ENCODE data around the gene USP20. TPM values are rescaled to one million over a fixed set of nuclear protein-coding genes. Genes with fewer than 3 reads are reported as not detected.

USP20 gene
- total RNA-seq, 1 donor from 2014 or later: 42.1 TPM

DNA sequence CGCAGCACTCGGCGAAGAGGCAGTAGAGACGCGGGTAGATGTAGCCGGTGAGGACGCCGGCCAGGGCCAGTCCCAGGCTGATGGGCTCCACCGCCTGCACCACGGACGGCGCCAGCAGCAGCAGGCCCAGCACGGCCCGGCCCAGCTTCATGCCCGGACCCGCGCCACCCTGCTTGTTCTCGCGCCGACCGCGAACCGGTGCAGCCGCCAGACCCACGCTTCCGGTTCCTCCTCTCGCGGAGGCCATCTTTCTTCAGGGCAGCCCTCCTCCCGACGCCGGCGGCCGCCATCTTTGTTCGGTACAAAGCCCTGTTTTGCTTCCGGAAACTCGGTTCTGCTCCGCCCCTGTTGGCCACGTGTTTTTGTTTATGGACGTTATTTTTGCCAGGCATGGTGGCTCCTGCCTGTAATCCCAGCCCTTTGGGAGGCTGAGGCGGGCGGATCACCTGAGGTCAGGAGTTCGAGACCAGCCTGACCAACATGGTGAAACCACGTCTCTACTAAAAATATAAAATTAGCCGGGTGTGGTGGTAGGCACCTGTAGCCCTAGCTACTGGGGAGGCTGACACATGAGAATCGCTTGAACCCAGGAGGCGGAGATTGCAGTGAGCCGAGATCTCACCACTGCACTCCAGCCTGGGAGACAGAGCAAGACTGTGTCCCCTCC lies 11.2 kb upstream of the USP20 start, which contains the start of gene TOR1A:
TSS of gene TOR1A (minus strand) at position 202 of the 667 bp plus-strand sequence. CDS start at position 151, 51 bp downstream.
- DNase-seq (ENCODE audit: low spot score): peak; percentile 96

GRCh38 chr9:129826344-129826743 lies 8.9 kb upstream of the USP20 start:
- no peak for DNase-seq (ENCODE audit: low spot score)

DNA sequence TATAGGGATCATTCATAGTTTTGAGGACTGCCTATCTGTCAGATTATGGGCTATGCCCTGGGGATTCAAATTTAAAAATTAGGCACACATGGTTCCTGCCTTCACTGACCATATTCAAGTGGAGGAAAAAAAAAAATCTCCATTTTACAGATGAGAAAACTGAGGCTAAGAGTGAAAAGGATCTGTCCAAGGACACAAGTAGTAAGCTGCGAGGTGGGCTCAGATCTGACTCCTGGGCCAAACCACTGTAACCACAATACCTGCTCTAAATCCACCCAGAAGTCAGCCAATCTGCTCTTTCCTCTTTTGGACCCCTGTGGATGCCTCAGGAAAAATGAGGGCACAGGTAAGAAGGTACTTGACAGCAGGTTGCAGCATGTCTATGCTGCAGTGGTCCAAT lies 8.5 kb upstream of the USP20 start:
- no peak for DNase-seq (ENCODE audit: low spot score)

DNA sequence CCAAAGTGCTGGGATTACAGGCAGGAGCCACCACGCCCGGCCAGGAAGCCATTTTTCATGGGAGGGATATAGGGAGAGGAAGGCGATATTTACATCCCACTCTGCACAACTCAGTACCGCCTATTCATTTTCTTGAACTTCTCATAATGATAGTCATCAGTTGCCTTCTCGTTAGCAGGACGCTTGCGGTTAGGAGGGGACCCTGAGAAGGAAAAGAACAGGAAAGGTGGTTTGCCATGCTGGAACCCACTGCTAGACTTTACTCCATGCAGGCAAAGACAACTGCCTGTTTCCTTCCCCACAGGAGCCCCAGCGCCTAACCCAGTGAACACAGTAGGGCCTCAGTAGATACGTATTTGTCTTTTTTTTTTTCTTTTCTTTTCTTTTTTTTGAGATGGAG lies 7.2 kb upstream of the USP20 start:
- DNase-seq (ENCODE audit: low spot score): no peak

- no peak for DNase-seq (ENCODE audit: low spot score)
These were observed 6.3 kb upstream of the USP20 start for GRCh38 chr9:129828969-129829368.

GRCh38 chr9:129832982-129833381 lies 2.3 kb upstream of the USP20 start:
- DNase-seq (ENCODE audit: low spot score): no peak

- no peak for DNase-seq (ENCODE audit: low spot score)
These were observed 650 bp upstream of the USP20 start for GRCh38 chr9:129834489-129835127.

- no peak for DNase-seq (ENCODE audit: low spot score)
These were observed 584 bp downstream of the USP20 start for GRCh38 chr9:129835860-129836223.

DNA sequence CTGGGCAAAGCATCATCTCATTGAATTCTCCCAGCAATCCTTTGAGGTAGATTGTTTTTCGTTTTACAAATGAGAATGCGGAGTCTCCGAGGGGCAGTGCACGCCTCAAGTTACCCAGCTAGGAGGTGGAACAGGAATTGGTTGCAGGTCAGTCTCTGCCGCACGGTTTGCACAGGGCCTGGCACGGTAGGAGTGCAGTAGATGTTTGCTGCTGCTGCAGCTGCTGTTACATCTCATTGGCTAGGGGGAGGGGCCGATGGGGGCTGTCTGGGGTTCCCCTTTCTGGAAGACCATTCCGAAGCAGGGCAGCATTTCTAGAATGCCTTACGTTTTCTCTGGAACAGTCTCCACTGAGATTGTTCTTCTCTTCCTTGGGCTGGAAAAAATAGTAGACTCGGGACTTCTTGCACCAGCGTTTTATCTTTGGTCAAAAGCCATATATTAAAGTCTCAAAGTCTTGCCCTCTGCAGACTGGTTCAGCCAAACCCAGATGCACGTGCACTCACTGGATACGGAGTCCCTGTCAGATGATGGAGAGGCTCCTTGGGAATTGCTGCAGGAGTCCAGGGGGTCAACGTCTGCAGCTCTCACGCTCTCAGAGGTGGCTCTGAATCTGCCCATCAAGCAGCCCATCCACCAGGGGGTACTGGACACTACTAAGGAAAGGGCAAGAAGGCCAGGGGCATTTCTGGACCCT lies 1.2 kb downstream of the USP20 start:
- no peak for DNase-seq (ENCODE audit: low spot score)

DNA sequence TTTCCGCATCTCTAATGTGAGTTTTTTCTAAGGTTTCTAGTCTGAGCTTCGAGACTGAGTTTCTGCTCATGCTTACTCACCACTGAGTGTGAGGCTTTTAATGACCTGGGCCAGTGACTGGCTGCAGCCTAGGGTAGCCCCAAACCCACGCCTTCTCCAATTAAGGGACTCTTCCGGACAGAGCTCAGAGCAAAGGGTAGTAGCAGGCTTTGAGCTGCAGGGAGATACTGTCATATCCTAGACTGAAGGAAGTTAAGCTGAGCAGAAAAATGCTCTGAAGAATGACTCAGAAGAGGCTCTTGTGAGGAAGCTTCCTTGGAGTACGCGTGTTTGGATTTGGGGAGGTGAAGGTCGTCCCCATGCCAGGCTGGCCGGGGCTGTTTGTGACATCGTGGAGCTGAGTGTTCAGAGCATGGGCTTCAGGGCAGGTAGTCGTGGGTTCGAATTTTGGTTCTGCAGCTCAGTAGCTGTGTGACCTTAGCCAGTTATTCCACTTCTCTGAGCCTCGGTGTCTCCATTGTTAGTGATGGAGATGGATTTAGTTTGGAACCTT lies 3.5 kb downstream of the USP20 start:
- DNase-seq (ENCODE audit: low spot score): no peak

GRCh38 chr9:129839324-129840023 lies 4.2 kb downstream of the USP20 start:
- no peak for DNase-seq (ENCODE audit: low spot score)

- DNase-seq (ENCODE audit: low spot score): no peak
These were observed 4.8 kb downstream of the USP20 start for GRCh38 chr9:129840034-129840433.

GRCh38 chr9:129841071-129841470 lies 5.8 kb downstream of the USP20 start:
- DNase-seq (ENCODE audit: low spot score): no peak

GRCh38 chr9:129845373-129845772 lies 10.1 kb downstream of the USP20 start:
- no peak for DNase-seq (ENCODE audit: low spot score)

GRCh38 chr9:129848712-129849441 lies 13.6 kb downstream of the USP20 start:
- no peak for DNase-seq (ENCODE audit: low spot score)

- DNase-seq (ENCODE audit: low spot score): no peak
These were observed 14.6 kb downstream of the USP20 start for GRCh38 chr9:129849901-129850300.

DNA sequence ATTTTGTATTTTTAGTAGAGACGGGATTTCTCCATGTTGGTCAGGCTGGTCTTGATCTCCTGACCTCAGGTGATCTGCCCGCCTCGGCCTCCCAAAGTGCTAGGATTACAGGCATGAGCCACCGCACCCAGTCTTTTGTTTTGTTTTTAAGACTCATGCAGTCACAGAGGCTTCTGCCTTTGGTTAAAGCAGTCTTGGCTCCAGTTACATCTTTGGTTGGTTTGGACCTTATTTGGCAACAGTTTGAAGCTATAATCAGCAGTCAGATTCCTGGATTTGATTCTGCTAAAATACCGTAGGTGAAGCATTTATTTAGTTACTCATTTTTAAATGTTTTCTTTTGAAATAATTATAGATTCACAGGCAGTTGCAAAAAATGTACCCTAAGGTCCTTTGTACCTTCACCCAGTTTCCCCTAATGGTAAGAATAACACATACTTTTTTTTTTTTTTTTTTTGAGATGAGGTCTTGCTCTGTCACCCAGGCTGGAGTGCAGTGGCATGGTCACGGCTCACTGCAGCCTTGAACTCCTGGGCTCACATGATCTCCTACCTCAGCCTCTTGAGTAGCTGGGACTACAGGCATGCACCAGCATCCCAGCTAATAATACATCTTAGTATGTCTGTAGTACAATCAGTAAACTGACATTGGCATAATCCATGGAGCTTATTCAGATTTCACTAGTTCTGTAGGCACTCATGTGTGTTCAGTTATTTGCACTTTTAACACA lies 15.7 kb downstream of the USP20 start:
- no peak for DNase-seq (ENCODE audit: low spot score)

GRCh38 chr9:129851821-129852220 lies 16.6 kb downstream of the USP20 start:
- DNase-seq (ENCODE audit: low spot score): no peak

DNA sequence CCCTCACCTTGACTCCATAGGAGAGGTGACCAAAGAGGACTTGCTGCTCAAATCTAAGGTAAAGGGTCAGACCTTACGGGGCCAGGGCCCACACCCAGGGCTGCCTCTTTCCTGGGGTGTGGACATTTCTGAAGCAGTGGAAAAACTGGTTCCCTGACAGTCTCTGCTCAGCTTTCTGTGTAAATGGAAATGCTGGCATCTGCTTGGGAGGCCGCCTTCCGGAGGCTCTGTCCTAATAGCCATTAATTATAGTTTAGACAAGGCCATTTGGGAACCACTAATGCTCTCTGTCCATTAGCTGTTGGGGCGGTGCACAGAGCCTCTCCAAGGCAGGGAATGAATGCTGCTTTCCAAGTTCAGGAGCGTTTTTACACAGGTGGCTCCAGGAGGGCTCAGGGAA lies 17.3 kb downstream of the USP20 start:
- DNase-seq (ENCODE audit: low spot score): no peak

GRCh38 chr9:129853614-129854013 lies 18.4 kb downstream of the USP20 start:
- DNase-seq (ENCODE audit: low spot score): no peak
